ENCODE results near the gene RASGRP3.

Gene RASGRP3

GRCh38 chr2:33492399-33493134 lies 16.1 kb downstream of the RASGRP3 start:
- no peak for ATAC-seq
- no peak for DNase-seq

DNA sequence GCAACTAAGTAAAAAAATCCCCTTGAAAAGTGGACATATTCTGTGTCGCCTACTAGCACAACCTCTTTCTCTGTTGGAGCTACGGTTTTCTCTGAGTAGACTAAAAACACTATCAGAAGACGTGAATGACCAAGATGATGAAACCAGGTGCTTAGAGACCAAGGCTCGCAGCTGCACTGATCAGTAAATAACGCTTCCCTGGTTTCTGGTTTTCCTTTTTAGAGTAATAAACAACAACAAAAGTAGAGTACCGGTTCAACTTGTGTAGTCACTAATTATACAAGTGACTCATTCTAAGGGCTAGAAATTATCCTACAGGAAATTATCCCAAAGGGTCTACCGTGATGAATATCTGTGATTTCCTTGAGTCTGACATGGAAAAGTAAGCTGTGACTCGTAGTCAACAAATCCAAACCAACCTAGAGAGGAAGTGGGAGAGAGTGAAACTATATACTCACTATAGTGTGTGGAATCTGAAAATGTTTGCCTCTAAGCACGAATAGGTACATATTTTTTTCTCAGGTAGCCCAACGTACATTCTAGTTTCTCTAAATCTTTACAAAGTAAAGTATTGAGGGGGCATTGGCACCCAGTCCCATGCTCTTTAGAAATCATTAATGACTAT lies 17.8 kb downstream of the RASGRP3 start:
- no peak for DNase-seq
- no peak for ATAC-seq

GRCh38 chr2:33494877-33495641 lies 18.6 kb downstream of the RASGRP3 start:
- no peak for DNase-seq
- ATAC-seq = no peak

DNA sequence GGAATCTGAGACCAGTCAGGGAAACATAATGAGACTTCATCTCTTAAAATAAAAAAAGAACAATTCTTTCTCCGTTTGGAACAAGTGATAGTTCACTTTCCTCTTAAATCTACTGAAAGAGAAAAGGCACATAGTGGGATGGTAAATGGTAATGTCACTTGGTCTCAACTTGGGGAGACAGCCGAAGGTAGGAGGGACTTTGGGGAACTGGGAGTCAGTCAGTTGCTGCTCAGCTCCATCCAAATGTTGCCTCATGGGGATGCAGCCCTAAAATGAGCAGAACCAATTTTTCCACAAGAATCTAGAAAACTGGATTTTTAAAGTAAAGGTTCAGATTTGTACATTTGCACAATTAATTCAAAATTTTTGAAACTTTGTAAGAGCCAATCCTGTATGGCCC lies 19.2 kb downstream of the RASGRP3 start:
- DNase-seq (no peak), ATAC-seq (no peak)

DNA sequence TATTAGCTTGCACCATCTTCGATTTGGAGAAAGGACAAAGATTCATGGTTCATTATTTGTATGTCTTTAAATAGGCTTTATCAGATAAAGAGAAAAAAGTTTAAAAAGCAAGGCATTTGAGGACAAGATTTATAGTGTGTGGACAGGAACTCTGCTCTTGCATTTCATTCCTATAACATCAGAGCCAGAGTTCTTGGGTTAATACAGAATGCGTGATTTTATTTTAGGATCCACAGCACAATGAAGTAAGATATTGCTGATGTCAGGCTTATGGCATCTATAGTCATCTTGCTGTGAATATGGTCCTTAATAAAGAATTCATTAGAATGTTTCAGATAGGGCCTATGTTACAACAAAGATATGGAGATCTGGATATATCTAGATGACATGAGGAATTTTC lies 19.7 kb downstream of the RASGRP3 start:
- no peak for ATAC-seq
- no peak for DNase-seq

GRCh38 chr2:33496726-33497125 lies 20.3 kb downstream of the RASGRP3 start:
- DNase-seq (no peak), ATAC-seq (no peak)

GRCh38 chr2:33497221-33497650 lies 20.8 kb downstream of the RASGRP3 start:
- DNase-seq = no peak

GRCh38 chr2:33498291-33498956 lies 22.0 kb downstream of the RASGRP3 start:
- peak; percentile 45 for ATAC-seq
- no peak for DNase-seq

More at GRCh38 chr2:33497221-33497650, 20.8 kb downstream of the RASGRP3 start:
- ATAC-seq = peak; percentile 57

DNA sequence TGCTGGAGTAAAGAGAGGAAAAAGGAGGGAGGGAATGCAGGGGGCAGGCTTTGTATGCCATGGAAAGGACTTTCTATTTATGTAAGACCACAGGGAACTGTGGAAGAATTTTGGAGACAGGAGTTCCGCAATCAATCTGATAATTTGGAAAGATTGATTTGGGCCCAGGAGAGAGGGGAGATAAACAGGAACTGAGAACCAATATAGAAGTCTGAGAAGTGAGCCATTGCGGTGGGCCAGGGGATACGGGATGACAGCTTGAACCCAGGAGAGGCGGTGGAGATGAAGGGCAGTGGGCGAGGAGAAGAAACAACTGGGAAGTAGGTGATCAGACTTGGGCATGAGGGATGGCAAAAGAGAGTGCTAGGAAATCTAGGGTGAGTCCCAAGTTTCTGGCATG lies 23.7 kb downstream of the RASGRP3 start:
- no peak for ATAC-seq
- DNase-seq = no peak

DNA sequence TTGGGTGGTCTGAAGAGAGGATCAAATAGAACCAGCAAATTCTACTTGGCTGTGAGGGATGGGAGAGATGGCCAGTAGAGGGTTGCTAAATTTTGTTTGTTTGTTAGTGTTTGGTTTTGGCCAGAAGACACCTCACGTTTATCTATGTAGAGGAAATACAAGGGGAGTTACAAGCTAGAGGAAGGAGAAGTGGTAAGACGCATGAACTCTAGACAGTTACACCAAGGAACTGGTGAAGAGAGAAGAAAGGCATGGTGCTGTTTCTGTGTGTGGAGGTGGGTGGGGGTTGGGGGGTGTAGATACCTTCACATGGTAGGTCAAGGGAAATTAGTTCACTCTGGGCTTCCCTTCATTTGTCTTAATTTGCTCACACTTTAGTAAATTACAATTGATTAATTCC lies 25.6 kb downstream of the RASGRP3 start:
- DNase-seq (no peak), ATAC-seq (no peak)

DNA sequence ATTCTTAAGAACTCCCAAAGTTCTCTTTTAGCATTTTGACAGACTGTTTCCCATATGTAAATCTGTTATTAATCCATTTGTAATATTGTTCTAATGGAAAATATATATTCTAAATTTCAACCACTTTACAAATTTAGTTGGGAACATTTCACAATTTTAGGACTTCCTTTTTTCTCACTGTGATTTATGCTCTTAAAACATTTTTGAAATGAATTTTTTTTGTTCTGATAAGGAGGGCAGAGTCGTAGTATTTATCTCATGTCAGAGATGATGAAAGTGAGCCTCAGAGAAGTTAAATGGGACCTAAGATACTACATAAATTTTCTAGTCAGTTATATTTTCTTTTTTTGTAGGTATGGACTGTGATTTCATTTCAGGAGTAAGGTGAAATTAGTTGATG lies 26.6 kb downstream of the RASGRP3 start:
- ATAC-seq (no peak), DNase-seq (no peak)

DNA sequence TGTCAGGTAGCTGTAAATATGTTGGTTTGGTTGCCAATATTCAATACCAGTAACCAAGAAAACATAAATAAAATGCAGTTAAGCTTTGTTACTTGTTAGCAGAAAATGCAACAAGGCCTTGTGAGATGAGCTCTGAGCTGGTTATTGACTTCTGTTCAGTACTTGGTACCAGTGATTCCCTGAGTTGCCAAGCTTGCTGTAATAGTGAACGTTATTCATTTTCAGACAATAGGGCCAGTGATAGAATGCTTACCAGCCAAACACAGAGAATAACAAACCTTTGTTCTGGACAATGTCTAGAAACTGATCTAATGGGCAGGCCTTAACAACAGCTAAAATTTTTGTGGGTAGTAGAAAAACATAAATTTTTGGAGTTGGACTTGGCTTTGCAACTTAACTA lies 29.5 kb downstream of the RASGRP3 start:
- no peak for ATAC-seq

DNA sequence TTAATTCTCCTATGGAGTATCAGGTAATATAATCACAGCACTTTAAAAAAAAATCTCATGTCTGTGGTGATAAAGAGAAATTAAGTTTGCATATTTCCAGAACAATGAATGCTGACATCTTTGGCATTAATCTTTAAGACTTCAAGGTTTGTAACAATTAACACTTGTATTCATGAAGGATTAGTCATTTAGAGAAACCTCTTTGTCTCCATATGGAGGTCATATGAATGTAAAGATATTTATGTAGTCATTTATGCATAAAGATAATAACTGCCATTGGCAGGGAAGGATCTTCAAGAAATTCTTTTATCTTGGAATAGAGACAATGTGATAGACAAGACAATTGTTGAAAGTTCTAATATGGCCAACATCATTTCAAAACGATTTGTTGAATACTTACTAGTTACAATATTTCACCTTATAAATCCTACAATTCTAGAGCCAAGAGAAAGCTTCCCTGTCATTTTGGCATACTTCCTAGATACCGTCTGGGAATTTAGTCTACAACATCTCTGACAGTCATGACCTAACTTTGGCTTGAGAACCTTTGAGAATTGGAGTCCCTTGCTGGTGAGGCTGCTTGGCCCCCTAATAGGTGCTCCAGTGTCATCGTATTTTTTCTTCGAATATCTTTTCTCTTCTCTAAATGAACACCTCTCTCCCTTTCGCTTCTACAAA lies 33.6 kb downstream of the RASGRP3 start:
- no peak for ATAC-seq
- DNase-seq = no peak

More for the DNA sequence above, 29.5 kb downstream of the RASGRP3 start:
- no peak for DNase-seq

DNA sequence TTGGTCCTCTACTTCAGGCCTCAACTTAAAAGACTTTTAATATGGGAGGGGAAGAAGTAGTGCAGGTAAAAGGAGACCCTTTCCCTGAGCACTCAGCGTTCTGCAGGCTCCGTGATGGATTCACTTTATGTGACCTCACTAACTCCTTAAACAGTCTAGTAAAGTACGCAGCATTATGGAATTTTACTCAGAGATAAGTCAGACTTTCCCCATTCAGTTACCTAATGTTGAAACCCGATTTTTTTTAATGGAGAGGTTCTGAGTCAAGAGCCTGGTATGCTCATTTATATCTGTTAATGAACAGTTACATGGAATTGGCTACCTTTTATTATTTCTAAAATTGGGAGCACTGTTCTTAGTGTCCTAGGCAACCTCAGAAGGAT lies 34.1 kb downstream of the RASGRP3 start:
- no peak for DNase-seq
- no peak for ATAC-seq

DNA sequence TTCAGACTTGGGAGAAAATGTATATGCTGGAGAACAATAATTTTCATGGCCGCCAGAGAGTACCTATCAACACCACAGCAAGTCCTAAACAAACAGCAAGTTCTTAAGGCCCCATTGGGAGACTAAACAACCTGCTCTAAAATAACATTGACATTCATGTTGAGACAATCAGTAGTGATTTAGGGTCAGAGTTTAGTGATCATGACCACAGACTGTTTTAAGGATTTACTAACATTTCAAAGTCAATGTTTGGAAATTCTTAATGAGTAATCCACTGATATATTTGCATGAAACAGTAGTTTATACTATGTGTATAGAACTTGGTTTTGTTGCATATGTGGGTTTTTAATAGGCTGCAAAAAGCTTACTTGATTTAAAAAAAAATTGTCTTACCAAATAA lies 34.7 kb downstream of the RASGRP3 start:
- ATAC-seq = no peak

GRCh38 chr2:33512112-33512511 lies 35.7 kb downstream of the RASGRP3 start:
- no peak for ATAC-seq

More for the DNA sequence above, 34.7 kb downstream of the RASGRP3 start:
- DNase-seq = no peak

DNA sequence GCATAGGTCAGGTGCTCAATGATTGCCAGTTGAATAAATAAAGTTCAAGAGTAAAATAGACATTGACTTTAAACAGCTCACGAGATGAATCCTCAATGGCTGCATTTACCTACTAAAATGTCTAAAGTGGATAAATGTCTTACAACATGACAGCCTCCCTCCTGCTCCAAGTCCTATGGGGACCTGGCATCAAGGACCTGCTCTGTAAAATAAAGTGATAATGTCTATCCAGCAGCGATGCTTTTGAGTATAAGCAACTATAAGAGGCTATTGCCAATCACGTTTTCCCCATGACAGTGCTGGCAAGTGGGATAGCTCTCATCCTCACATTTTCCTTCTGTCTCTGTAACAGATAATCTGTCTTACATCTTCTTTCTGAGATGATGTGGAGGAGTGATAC lies 37.0 kb downstream of the RASGRP3 start:
- no peak for DNase-seq
- ATAC-seq = no peak

More at GRCh38 chr2:33512112-33512511, 35.7 kb downstream of the RASGRP3 start:
- no peak for DNase-seq

- no peak for DNase-seq
- ATAC-seq = no peak
Observed at GRCh38 chr2:33516456-33516995, 40.1 kb downstream of the RASGRP3 start.

- ATAC-seq (no peak), DNase-seq (no peak)
Observed at GRCh38 chr2:33518200-33518599, 41.8 kb downstream of the RASGRP3 start.

- ATAC-seq (no peak), DNase-seq (no peak)
Observed at GRCh38 chr2:33518929-33519328, 42.5 kb downstream of the RASGRP3 start.

- no peak for DNase-seq
- no peak for ATAC-seq
Observed at GRCh38 chr2:33521791-33522281, 45.4 kb downstream of the RASGRP3 start.
